ENCODE results near the gene RALBP1. TPM values are rescaled to one million over a fixed set of nuclear protein-coding genes. Genes with fewer than 3 reads are reported as not detected.
"Not testable (repeated sequence)": the region's sequence is repeated elsewhere in the genome, so short reads cannot be mapped to it uniquely, and the experiment has no call there.

RALBP1 gene
- total and polyA plus RNA-seq, 2 of the 4 experiments (the other 2 are of a cell fraction), result 30.6 to 38.2 TPM

DNA sequence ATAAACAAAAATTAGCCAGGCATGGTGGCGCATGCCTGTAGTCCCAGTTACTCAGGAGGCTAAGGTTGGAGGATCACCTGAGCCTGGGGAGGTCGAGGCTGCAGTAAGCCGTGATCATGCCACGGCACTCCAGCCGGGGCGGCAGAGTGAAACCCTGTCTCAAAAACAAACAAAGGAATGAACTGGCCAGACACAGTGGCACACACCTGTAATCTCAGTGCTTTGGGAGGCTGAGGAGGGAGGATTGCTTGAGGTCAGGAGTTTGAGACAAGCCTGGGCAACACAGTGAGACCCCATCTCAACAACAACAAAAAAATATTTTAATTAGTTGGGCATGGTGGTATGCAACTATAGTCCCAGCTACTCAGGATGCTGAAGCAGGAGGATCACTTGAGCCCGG, 24.4 kb upstream of the RALBP1 start:
- H3K23ac ChIP-seq (ENCODE audit: low read depth, low read length); H4K5ac ChIP-seq (ENCODE audit: low read depth, low read length); dilution Hi-C loops (cut with HindIII; ENCODE audit: low sequenced_read_pairs, unreplicated experiment); intact Hi-C loops (cut with micrococcal nuclease); H2BK120ac ChIP-seq (ENCODE audit: low read depth, low read length); DNase-seq; H2BK15ac ChIP-seq (ENCODE audit: low read depth, low read length); H2BK5ac ChIP-seq (ENCODE audit: low read depth, low read length, poor library complexity, severe bottlenecking); H3K27me3 ChIP-seq (ENCODE audit: control insufficient read depth, insufficient read depth, low read length); CTCF ChIA-PET; H3K18ac ChIP-seq (ENCODE audit: low read depth, low read length); H3K4ac ChIP-seq (ENCODE audit: low read depth, low read length); POLR2A ChIA-PET (ENCODE audit: unreplicated experiment); H2BK20ac ChIP-seq (ENCODE audit: low read depth, low read length); H2AK5ac ChIP-seq (ENCODE audit: low read depth, low read length); H4K8ac ChIP-seq (ENCODE audit: low read depth in 2 of 2, low read length in 2 of 2); ATAC-seq (ENCODE audit: low read depth); H2AFZ ChIP-seq (replicated peaks; ENCODE audit: low read length, poor library complexity); H4K91ac ChIP-seq (ENCODE audit: insufficient read depth, low read depth, low read length); H3K9ac ChIP-seq (ENCODE audit: low read depth, low read length); H3K14ac ChIP-seq (replicated peaks; ENCODE audit: low read depth, low read length); H3K36me3 ChIP-seq (ENCODE audit: control insufficient read depth, insufficient read depth, low read length); H3K79me1 ChIP-seq (ENCODE audit: low read depth in 1 of 2, low read length in 2 of 2); H3K4me3 ChIP-seq (ENCODE audit: insufficient read depth, low read depth, low read length); BruUV-seq (replicated peaks); H3K4me1 ChIP-seq (ENCODE audit: control insufficient read depth, insufficient read depth, low read length); H2AK9ac ChIP-seq (replicated peaks; ENCODE audit: low read depth, low read length, poor library complexity); H3K27ac ChIP-seq (ENCODE audit: insufficient read depth, low read length); H4K20me1 ChIP-seq (ENCODE audit: insufficient read depth, low read length); H3K9me1 ChIP-seq (ENCODE audit: insufficient read depth, low read length); H3K4me2 ChIP-seq (ENCODE audit: low read depth, low read length); H3K56ac ChIP-seq (ENCODE audit: extremely low read depth, insufficient read depth, low read length); in situ Hi-C loops (cut with MboI; ENCODE audit: low sequenced_read_pairs): not testable (repeated sequence)
- H3K9me3 ChIP-seq (ENCODE audit: control insufficient read depth, insufficient read depth, low read length), result peaks cover 18% of the 10 kb centered on the region
- no CpG with 5 or more reads among the region's 7 CpGs for WGBS, 2 experiments (ENCODE audit: extremely low coverage in 2 of 2, insufficient read length in 1 of 2)
